MM.1S (cell line): ENCODE measurements around the gene NEDD8.

Source experiments
- CTCF ChIP-seq: fragments of 300-600 bp; sonication (generic); IDR thresholded peaks from 2 replicates; pipeline ENCODE4 v1.5.1; 2016; ENCODE audit warnings: antibody characterized with exemption, low read length, mixed read lengths
- EZH2 ChIP-seq: fragments of 300-600 bp; sonication (generic); optimal IDR thresholded peaks from 2 replicates; pipeline ENCODE3; 2017; ENCODE audit warnings: low read depth, mild to moderate bottlenecking, antibody characterized with exemption, low read length, mixed read lengths

- TF ChIP-seq CTCF (no peak; the same call in 1 of the 2 replicates), EZH2 (no peak)
These were observed 47.4 kb upstream of the NEDD8 start for GRCh38 chr14:24279301-24280186.
